Fibroblast of pulmonary artery (primary cell): ENCODE measurements around the gene IL32.
A peak's percentile ranks its signal among the peaks of the same experiment; 100 is the strongest.

Source experiments
- DNase-seq: peaks from one replicate; pipeline ENCODE4 v3.0.0-alpha.2; 2010; ENCODE audit warnings: low read depth
- H3K4me3 ChIP-seq: replicated peaks from 2 replicates; pipeline ENCODE4 v1.5.1; 2011; ENCODE audit warnings: low read depth, mild to moderate bottlenecking, control low read depth, low read length, moderate library complexity
- TF ChIP-seq, protein P1 (sequence below): IDR thresholded peaks from 2 replicates; pipeline ENCODE4 v1.5.1; 2011; ENCODE audit warnings: mild to moderate bottlenecking, control low read depth, low read length, inconsistent platforms; ENCODE audit errors: missing control alignments

IL32 gene

DNA sequence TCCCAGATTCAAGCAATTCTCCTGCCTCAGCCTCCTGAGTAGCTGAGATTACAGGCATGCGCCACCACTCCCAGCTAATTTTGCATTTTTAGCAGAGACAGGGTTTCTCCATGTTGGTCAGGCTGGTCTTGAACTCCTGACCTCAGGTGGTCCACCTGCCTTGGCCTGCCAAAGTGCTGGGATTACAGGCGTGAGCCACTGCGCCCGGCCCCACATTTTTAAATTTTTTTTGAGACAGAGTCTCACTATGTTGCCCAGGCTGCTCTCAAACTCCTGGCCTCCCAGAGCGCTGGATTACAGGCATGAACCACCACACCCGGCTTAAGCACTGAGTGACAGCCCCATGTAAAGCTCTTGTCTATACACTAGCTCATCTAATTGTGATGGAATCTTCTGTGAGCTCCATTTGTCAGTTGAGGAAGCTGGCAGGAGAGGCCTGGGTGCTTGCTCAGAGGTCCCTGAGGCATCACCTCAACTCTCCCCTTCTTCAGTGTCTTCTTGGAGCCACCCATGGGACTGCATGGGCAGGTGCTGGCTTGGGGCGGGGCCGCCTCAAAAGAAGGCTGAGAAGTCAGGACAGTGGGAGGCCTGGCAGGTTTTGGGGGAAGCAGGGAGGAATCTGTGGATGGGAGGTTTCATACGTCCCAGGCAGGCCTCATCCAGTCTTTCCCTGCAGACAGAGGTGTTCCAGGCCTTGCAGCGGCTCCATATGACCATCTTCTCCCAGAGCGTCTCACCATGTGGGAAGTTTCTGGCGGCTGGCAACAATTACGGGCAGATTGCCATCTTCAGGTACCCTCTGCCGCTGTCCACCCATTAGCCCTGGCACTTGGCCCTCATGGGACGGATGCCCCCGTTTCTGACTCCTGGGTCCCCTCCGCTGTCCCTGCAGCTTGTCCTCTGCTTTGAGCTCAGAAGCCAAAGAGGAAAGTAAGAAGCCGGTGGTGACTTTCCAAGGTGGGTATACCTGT, 40.1 kb upstream of the IL32 start:
- TF ChIP-seq, protein P1, sequence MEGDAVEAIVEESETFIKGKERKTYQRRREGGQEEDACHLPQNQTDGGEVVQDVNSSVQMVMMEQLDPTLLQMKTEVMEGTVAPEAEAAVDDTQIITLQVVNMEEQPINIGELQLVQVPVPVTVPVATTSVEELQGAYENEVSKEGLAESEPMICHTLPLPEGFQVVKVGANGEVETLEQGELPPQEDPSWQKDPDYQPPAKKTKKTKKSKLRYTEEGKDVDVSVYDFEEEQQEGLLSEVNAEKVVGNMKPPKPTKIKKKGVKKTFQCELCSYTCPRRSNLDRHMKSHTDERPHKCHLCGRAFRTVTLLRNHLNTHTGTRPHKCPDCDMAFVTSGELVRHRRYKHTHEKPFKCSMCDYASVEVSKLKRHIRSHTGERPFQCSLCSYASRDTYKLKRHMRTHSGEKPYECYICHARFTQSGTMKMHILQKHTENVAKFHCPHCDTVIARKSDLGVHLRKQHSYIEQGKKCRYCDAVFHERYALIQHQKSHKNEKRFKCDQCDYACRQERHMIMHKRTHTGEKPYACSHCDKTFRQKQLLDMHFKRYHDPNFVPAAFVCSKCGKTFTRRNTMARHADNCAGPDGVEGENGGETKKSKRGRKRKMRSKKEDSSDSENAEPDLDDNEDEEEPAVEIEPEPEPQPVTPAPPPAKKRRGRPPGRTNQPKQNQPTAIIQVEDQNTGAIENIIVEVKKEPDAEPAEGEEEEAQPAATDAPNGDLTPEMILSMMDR = no peak
- H3K4me3 ChIP-seq = no peak overlapping the region
- no peak for DNase-seq

DNA sequence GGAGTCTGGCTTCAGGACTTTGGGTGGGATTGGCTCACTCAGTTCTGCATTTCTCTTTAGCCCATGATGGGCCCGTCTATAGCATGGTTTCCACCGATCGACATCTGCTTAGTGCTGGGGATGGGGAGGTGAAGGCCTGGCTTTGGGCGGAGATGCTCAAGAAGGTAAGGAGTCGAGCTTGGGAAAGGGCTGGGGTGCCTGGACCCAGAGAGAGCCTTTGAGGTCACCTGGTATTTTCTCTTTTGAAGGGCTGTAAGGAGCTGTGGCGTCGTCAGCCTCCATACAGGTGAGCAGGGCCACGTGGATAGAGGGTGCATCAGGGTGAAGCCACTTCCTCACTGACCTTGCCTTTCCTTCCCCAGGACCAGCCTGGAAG, 39.4 kb upstream of the IL32 start:
- TF ChIP-seq, protein P1 = no peak
- H3K4me3 ChIP-seq = no peak overlapping the region
- DNase-seq = no peak

DNA sequence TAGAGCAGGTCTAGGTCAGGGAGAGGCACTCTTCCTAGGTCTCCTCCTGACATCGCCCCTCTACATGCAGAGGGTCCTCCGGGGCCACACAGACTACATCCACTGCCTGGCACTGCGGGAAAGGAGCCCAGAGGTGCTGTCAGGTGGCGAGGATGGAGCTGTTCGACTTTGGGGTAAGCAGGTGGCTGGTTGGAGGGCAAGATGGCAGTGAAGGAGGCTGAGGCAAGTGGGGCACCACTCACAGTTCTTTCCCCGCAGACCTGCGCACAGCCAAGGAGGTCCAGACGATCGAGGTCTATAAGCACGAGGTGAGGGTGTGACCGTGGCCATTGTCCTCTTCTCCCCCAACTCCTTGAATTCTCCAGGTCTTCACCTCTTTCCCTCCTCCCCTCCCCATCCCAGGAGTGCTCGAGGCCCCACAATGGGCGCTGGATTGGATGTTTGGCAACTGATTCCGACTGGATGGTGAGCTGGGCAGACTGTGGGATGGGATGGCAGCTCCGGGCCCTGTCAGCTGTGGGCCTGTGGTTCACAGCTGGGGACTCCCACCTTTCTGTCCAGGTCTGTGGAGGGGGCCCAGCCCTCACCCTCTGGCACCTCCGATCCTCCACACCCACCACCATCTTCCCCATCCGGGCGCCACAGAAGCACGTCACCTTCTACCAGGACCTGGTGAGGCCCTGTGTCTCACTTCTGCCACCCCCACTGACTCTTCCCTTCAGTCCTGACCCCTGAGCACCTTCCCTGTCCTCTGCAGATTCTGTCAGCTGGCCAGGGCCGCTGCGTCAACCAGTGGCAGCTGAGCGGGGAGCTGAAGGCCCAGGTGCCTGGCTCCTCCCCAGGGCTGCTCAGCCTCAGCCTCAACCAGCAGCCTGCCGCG, 38.6 kb upstream of the IL32 start:
- TF ChIP-seq, protein P1 = no peak
- H3K4me3 ChIP-seq = no peak overlapping the region
- no peak for DNase-seq

DNA sequence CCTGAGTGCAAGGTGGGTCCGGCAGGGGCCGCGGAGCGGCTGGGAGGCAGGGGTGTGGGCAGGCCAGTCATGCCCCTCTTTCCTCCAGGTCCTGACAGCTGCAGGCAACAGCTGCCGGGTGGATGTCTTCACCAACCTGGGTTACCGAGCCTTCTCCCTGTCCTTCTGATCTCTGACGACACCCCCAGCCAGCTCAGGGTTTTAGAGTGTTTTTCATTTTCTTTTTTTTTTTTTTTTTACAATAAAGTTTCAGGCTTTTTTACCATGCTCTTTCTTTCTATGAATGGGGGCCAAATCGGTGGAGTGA, 38.0 kb upstream of the IL32 start:
- H3K4me3 ChIP-seq = no peak overlapping the region
- TF ChIP-seq, protein P1 = no peak
- no peak for DNase-seq

DNA sequence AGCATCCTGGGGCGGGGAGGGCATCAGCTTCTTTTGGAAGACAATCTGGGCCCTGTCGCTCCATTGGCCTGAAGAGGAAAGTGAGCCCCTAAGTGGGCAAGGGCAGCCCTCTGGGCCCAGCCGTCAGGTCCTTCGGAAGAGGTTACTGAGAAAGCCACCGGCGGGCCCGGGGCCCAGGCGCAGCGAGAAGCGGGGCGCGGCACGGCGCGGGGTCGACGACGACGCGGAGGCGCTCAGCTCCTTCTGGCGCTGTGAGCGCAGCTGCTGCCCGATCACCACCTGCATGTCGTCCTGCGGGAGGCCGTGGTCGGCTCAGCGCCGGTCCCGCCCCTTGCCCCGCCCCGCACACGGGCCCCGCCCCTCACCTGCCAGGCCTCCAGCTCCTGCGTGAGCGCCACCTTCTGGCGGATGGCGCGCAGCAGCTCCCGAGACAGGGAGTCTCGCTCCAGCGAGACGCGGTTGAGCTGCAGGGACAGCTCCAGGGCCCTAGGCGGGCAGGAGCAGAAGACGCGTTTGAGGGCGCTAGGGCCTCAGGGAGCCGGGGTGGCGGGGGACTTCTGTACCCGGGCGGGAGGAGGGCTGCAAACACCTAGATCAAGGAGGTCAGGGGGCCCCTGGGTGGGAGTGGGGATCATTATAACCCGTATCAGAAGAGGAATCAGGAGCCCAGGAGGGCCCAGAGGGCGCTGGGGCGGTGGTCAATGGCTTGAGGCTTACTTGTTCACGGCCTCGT, 37.3 kb upstream of the IL32 start:
- TF ChIP-seq, protein P1 = peak; percentile 58
- DNase-seq = peak; percentile 74
- H3K4me3 ChIP-seq = no peak overlapping the region

DNA sequence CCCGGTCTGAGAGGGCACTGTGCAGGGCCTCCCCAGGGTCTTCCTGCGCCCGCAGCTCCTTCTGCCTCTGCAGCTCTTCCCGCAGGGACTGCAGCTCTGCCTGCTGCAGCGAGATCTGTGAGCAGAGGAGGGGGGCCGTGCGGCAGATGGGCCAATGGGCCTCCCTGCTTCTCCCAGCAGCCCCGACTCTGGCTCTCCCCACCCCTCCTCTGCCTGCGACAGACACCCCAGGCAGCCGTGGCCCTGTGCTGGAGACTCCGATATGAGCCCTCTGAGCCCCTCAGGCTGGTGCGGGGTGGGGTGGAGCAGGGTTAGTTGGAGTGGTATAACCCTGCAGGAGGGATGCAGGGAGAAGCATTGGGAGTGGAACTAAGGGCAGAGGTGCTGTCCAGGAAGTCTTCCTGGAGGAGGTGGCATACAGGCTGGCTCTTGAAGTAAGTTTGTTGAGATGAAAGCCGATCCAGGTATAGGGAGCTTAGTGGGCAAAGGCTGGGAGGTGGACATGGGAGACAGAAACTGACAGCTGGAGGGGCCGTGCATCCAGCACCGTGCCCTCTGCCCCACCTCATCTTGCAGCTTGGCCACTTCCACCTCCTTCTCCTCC, 36.6 kb upstream of the IL32 start:
- TF ChIP-seq, protein P1 = no peak
- no peak overlapping the region for H3K4me3 ChIP-seq
- no peak for DNase-seq
